H1 (cell line): Measurements from ENCODE around the gene DEFB108B. TPM values are rescaled to one million over a fixed set of nuclear protein-coding genes. Genes with fewer than 3 reads are reported as not detected.
"Not testable (repeated sequence)": the region's sequence is repeated elsewhere in the genome, so short reads cannot be mapped to it uniquely, and the experiment has no call there.

Source experiments
- CTCF ChIA-PET: fragments of 300-600 bp; sonication (Branson Sonifier 250); formaldehyde crosslinking; loops from one replicate; lab custom pipeline; 2021; ENCODE audit not compliant: partially characterized antibody; lab: Charles Lee
- POLR2A ChIA-PET: fragments of 300-600 bp; sonication (Branson Sonifier 250); formaldehyde crosslinking; loops from one replicate; lab custom pipeline; 2021; ENCODE audit warnings: inconsistent platforms; ENCODE audit not compliant: partially characterized antibody; lab: Charles Lee
- DNase-seq, 2 experiments: peaks; one replicate each; pipeline versions ENCODE4 v3.0.0 to v3.0.0-alpha.2; 2010 to 2022; ENCODE audit warnings: low spot score in 2 of 2, low read depth in 1 of 2, mixed read lengths in 1 of 2
- FAIRE-seq: peaks from 2 replicates; lab custom pipeline; 2011; peaks lifted over from hg19 to GRCh38; lab: Jason Lieb, UNC
- H2AFZ ChIP-seq: 2 replicates; pipeline ENCODE4 v1.8.1; 2012; ENCODE audit warnings: low read length, inconsistent platforms
- H2AK5ac ChIP-seq: 2 replicates; pipeline ENCODE4 v1.6.1; 2013; ENCODE audit warnings: low read depth, low read length
- H2BK120ac ChIP-seq: replicated peaks from 2 replicates; pipeline ENCODE3; 2013; ENCODE audit warnings: low read depth, low read length, inconsistent platforms
- H2BK12ac ChIP-seq: 2 replicates; pipeline ENCODE4 v1.6.1; 2013; ENCODE audit warnings: low read depth, low read length
- H2BK15ac ChIP-seq: 2 replicates; pipeline ENCODE4 v1.6.1; 2013; ENCODE audit warnings: low read length
- H2BK20ac ChIP-seq: 2 replicates; pipeline ENCODE4 v1.6.1; 2013; ENCODE audit warnings: low read length
- H2BK5ac ChIP-seq: 2 replicates; pipeline ENCODE4 v1.6.1; 2013; ENCODE audit warnings: low read depth, low read length
- H3K14ac ChIP-seq: 2 replicates; pipeline ENCODE4 v1.6.1; 2013; ENCODE audit warnings: inconsistent platforms; ENCODE audit not compliant: insufficient read length
- H3K18ac ChIP-seq: 2 replicates; pipeline ENCODE4 v1.6.1; 2013; ENCODE audit warnings: low read length; ENCODE audit errors: extremely low read depth
- H3K23ac ChIP-seq: 2 replicates; pipeline ENCODE4 v1.6.1; 2013; ENCODE audit warnings: inconsistent platforms; ENCODE audit not compliant: insufficient read length
- H3K23me2 ChIP-seq: 2 replicates; pipeline ENCODE4 v1.6.1; 2013; ENCODE audit warnings: low read depth, low read length
- H3K27ac ChIP-seq: 2 replicates; pipeline ENCODE4 v1.6.1; 2011; ENCODE audit warnings: low read depth, low read length, inconsistent platforms
- H3K27me3 ChIP-seq, 4 experiments: replicated peaks in 1 of 4; 1 replicate in 1 of 4; 2 replicates in 3 of 4; pipeline versions ENCODE4 v1.6.1 to v1.8.1; 2011 to 2013; ENCODE audit warnings: low read length in 3 of 4, mild to moderate bottlenecking in 3 of 4, inconsistent platforms in 2 of 4, mixed read lengths in 2 of 4, moderate library complexity in 1 of 4; ENCODE audit not compliant: control insufficient read depth in 3 of 4, insufficient read depth in 3 of 4; ENCODE audit errors: extremely low read depth in 1 of 4
- H3K36me3 ChIP-seq, 4 experiments: 2 replicates each; pipeline versions ENCODE4 v1.6.1 to v1.8.1; 2011 to 2013; ENCODE audit warnings: mild to moderate bottlenecking in 4 of 4, low read length in 3 of 4, moderate library complexity in 2 of 4, control low read depth in 1 of 4, inconsistent platforms in 1 of 4; ENCODE audit not compliant: insufficient read depth in 4 of 4, control insufficient read depth in 2 of 4
- H3K4ac ChIP-seq: replicated peaks from 2 replicates; pipeline ENCODE3; 2013; ENCODE audit warnings: low read length, low read depth, mixed read lengths, inconsistent platforms; ENCODE audit not compliant: insufficient read length
- H3K4me1 ChIP-seq, 4 experiments: replicated peaks in 1 of 4; 1 replicate in 1 of 4; 2 replicates in 3 of 4; pipeline versions ENCODE4 v1.6.1 to v1.8.1; 2011 to 2013; ENCODE audit warnings: low read length in 3 of 4, inconsistent platforms in 2 of 4, mixed read lengths in 1 of 4; ENCODE audit not compliant: insufficient read depth in 4 of 4, control insufficient read depth in 3 of 4
- H3K4me2 ChIP-seq, 2 experiments: 2 replicates each; pipeline versions ENCODE4 v1.6.1 to v1.8.1; 2011 to 2013; ENCODE audit warnings: low read depth in 2 of 2, low read length in 2 of 2, control low read depth in 1 of 2, inconsistent platforms in 1 of 2, mild to moderate bottlenecking in 1 of 2; ENCODE audit not compliant: insufficient read depth in 1 of 2
- H3K4me3 ChIP-seq, 4 experiments: fragments of 200-600, 300-600 bp in 1 of 4; sonication (generic), shearing (Covaris generic), sonication (Bioruptor Twin) in 1 of 4; 2 replicates each; pipeline versions ENCODE4 v1.5.1 to v1.8.1; 2011 to 2016; ENCODE audit warnings: low read length in 4 of 4, low read depth in 3 of 4, control low read depth in 2 of 4, inconsistent platforms in 2 of 4, mild to moderate bottlenecking in 2 of 4, mixed read lengths in 1 of 4, moderate library complexity in 1 of 4; ENCODE audit not compliant: insufficient read depth in 2 of 4; ENCODE audit errors: extremely low read depth in 1 of 4
- H3K56ac ChIP-seq: replicated peaks from 2 replicates; pipeline ENCODE3; 2013; ENCODE audit warnings: low read depth, mild to moderate bottlenecking, mixed read lengths, low read length, inconsistent platforms; ENCODE audit not compliant: insufficient read length
- H3K79me1 ChIP-seq: 2 replicates; pipeline ENCODE4 v1.6.1; 2013; ENCODE audit warnings: low read depth, low read length, control low read depth
- H3K79me2 ChIP-seq, 2 experiments: 2 replicates each; pipeline versions ENCODE4 v1.6.1 to v1.8.1; 2012 to 2013; ENCODE audit warnings: low read length in 2 of 2, mild to moderate bottlenecking in 2 of 2, inconsistent platforms in 1 of 2; ENCODE audit not compliant: insufficient read depth in 2 of 2, control insufficient read depth in 1 of 2
- H3K9ac ChIP-seq, 4 experiments: replicated peaks in 1 of 4; 1 replicate in 1 of 4; 2 replicates in 3 of 4; pipeline versions ENCODE4 v1.6.1 to v1.8.1; 2011 to 2013; ENCODE audit warnings: low read depth in 3 of 4, low read length in 3 of 4, control low read depth in 2 of 4, mild to moderate bottlenecking in 2 of 4, moderate library complexity in 2 of 4, inconsistent platforms in 1 of 4; ENCODE audit errors: extremely low read depth in 1 of 4
- H3K9me3 ChIP-seq, 2 experiments: 2 replicates each; pipeline versions ENCODE4 v1.6.1 to v1.8.1; 2012 to 2013; ENCODE audit warnings: mild to moderate bottlenecking in 2 of 2, moderate library complexity in 2 of 2, control low read depth in 1 of 2, inconsistent platforms in 1 of 2, low read depth in 1 of 2, low read length in 1 of 2, mixed read lengths in 1 of 2; ENCODE audit not compliant: insufficient read depth in 2 of 2
- H4K20me1 ChIP-seq, 2 experiments: replicated peaks in 1 of 2; 2 replicates each; pipeline versions ENCODE3 to v1.8.1; 2011 to 2013; ENCODE audit warnings: inconsistent platforms in 2 of 2, low read length in 2 of 2, mild to moderate bottlenecking in 1 of 2; ENCODE audit not compliant: insufficient read depth in 2 of 2, control insufficient read depth in 1 of 2
- H4K5ac ChIP-seq: 2 replicates; pipeline ENCODE4 v1.6.1; 2013; ENCODE audit warnings: low read length, low read depth, mixed read lengths, inconsistent platforms; ENCODE audit not compliant: insufficient read length
- H4K8ac ChIP-seq: 2 replicates; pipeline ENCODE4 v1.8.0; 2013; ENCODE audit warnings: mild to moderate bottlenecking, moderate library complexity, low read length, inconsistent platforms; ENCODE audit not compliant: insufficient read depth; ENCODE audit errors: extremely low read depth
- H4K91ac ChIP-seq: replicated peaks from 2 replicates; pipeline ENCODE3; 2013; ENCODE audit warnings: low read length, mixed read lengths, inconsistent platforms; ENCODE audit not compliant: insufficient read length
- WGBS, 2 experiments: shearing (Covaris generic) in 1 of 2; methylation state at CpG; one replicate each; pipeline versions ENCODE4 v1.1.6 to v1.1.7; 2013 to 2015; ENCODE audit warnings: low lambda C conversion rate in 2 of 2, mixed read lengths in 2 of 2, inconsistent platforms in 1 of 2, low coverage in 1 of 2, missing lambda C conversion rate in 1 of 2; ENCODE audit not compliant: insufficient replicate concordance in 2 of 2, insufficient coverage in 1 of 2, insufficient read length in 1 of 2; ENCODE audit errors: extremely low coverage in 1 of 2, missing lambda C conversion rate in 1 of 2; 5-methylcytosine and 5-hydroxymethylcytosine counted together
- polyA plus RNA-seq, 7 experiments: library from polyadenylated mRNA; depleted of rRNA in 3 of 7; stranded (reverse) in 5 of 7; unstranded in 2 of 7; fragments of >200 nt in 5 of 7; fragments of 200-250 nt in 2 of 7; gene quantifications; 1 replicate in 5 of 7; 2 replicates in 1 of 7; 4 replicates in 1 of 7; pipeline versions ENCODE4 v1.2.1 to v1.2.3, GENCODE V29; 2011 to 2013; ENCODE audit warnings: missing spikeins in 2 of 7, mixed read lengths in 2 of 7
- total RNA-seq: library from RNA; stranded (reverse); fragmentation: NEBNext Ultra II Directional; extraction: Animal tissue kit (Norgen Biotek cat#: 25700); gene quantifications from 2 replicates; pipeline ENCODE4 v1.2.1, GENCODE V29; 2021

DEFB108B gene
- total and polyA plus RNA-seq, 2 of the 8 experiments (the other 6 are each of a cell fraction or from before 2014, with no cell fraction given), result not detected

DNA sequence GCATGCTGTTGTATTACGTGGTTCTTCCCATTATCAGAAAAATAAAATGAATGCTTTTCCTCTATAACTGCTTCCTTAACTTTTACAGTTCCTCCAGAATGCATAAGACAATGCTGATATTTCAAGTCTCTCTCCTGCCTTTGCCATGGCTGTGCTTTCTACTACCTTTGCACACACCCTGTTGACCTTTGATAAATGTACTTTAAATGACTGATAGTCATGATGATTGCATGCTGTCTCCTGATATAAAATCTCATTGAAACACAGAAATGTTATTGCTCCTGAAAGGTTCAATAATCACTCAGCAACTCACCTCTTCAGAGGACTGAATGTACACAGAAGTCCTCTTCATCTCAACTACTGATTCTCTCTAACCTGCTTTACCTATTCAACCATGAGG lies 45.1 kb downstream of the DEFB108B start, which contains the start of gene DEFB131B:
TSS of gene DEFB131B (plus strand) at position 395 of the 400 bp plus-strand sequence. CDS start at position 395, 0 bp downstream.
- H3K23ac ChIP-seq, H3K4me2 ChIP-seq, H2AFZ ChIP-seq, H3K4me3 ChIP-seq, H3K36me3 ChIP-seq, H3K4me1 ChIP-seq, H4K91ac ChIP-seq, H2BK20ac ChIP-seq, POLR2A ChIA-PET, H3K27me3 ChIP-seq, H3K79me2 ChIP-seq, H3K27ac ChIP-seq, FAIRE-seq, H4K5ac ChIP-seq, H3K9me3 ChIP-seq, H2BK12ac ChIP-seq, H2AK5ac ChIP-seq, H3K14ac ChIP-seq, H3K4ac ChIP-seq, H3K23me2 ChIP-seq, H4K20me1 ChIP-seq, CTCF ChIA-PET, H2BK5ac ChIP-seq, H2BK120ac ChIP-seq, H3K18ac ChIP-seq, H4K8ac ChIP-seq, H2BK15ac ChIP-seq, H3K79me1 ChIP-seq, DNase-seq, H3K9ac ChIP-seq, H3K56ac ChIP-seq: not testable (repeated sequence)
- 92% methylated on average over 1 of the region's 1 CpG; no CpG with 5 or more reads in 1 of the 2 experiments for WGBS, 2 experiments

DNA sequence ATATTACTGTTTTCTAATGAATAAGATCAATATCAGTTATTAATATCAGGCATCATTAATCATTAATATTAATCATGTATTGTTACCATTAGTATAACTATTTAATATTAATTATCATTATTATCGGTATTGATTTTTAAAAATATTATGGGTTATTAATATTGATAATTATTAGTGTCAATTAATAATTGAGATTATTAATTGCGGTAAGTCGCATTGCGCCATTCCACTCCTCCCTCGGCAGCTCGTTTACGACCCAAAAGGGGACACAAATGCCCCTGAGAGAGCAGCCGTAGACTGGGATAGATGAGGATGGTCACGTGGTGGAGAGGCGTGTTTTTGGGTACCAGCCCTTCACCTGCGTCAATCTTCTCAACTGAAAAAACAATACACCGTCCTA lies 52.8 kb downstream of the DEFB108B start:
- CTCF ChIA-PET, H3K4ac ChIP-seq, H3K14ac ChIP-seq: not testable (repeated sequence)

More for the DNA sequence above, 52.8 kb downstream of the DEFB108B start:
- H2BK5ac ChIP-seq, H3K9me3 ChIP-seq, H3K27me3 ChIP-seq, H3K23me2 ChIP-seq, H3K9ac ChIP-seq, DNase-seq, H3K4me3 ChIP-seq, H3K79me2 ChIP-seq, H4K20me1 ChIP-seq, H4K8ac ChIP-seq, H2BK12ac ChIP-seq, H3K4me1 ChIP-seq, H4K5ac ChIP-seq, FAIRE-seq, H4K91ac ChIP-seq, H3K4me2 ChIP-seq, H2BK15ac ChIP-seq, H3K36me3 ChIP-seq, H2AK5ac ChIP-seq, H3K79me1 ChIP-seq, H3K27ac ChIP-seq, H2BK20ac ChIP-seq, POLR2A ChIA-PET, H2BK120ac ChIP-seq, H3K56ac ChIP-seq, H3K23ac ChIP-seq, H2AFZ ChIP-seq, H3K18ac ChIP-seq: not testable (repeated sequence)
- WGBS, 2 experiments, result 93% methylated on average over 12 of the region's 12 CpGs; no CpG with 5 or more reads in 1 of the 2 experiments
